ENCODE measurements around the gene OOSP4A. TPM values are rescaled to one million over a fixed set of nuclear protein-coding genes. Genes with fewer than 3 reads are reported as not detected.

OOSP4A gene
- total RNA-seq, 4 donors from 2014 or later: not detected

DNA sequence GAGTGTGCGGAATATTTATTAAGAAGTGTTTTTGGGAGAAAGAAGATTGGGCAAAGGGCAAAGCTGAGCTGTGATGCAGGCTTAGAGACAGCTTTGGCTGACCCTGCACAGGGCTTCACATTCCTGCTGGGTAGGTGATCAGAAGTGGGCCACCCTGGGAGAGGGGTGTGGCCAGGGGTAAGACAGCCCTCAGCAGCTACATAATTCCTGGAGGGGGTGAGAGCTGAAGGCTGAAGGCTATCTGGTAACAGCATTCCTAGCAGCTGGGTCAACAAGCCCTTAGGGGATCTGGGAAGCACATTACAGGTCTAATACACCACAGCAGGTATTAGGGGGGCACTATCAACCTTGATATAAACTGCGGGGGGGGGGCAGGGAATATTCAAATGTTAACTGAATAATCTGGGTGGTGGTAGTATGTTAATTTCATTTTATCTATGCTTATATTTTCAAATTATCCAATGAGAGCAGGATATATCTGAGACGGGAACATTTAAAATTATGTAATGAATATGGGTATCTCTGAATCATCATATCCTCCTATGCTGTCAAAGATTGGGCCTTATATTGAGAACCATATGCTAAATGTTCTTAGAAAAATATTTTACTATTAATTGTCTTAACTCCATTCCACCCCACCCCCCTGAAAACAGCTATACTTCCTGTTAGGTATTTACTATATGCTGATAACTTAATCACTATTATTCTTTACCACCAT is 19.7 kb upstream of the OOSP4A start:
- Histone ChIP-seq H3K27ac (no peak overlapping the region), H3K4me1 (no peaks in the 10 kb centered on the region), H3K9me3 (no peaks in the 10 kb centered on the region), H3K36me3 (no peaks in the 10 kb centered on the region), H3K27me3 (no peaks in the 10 kb centered on the region), H3K4me3 (no peak overlapping the region)
- TF ChIP-seq, protein P1, sequence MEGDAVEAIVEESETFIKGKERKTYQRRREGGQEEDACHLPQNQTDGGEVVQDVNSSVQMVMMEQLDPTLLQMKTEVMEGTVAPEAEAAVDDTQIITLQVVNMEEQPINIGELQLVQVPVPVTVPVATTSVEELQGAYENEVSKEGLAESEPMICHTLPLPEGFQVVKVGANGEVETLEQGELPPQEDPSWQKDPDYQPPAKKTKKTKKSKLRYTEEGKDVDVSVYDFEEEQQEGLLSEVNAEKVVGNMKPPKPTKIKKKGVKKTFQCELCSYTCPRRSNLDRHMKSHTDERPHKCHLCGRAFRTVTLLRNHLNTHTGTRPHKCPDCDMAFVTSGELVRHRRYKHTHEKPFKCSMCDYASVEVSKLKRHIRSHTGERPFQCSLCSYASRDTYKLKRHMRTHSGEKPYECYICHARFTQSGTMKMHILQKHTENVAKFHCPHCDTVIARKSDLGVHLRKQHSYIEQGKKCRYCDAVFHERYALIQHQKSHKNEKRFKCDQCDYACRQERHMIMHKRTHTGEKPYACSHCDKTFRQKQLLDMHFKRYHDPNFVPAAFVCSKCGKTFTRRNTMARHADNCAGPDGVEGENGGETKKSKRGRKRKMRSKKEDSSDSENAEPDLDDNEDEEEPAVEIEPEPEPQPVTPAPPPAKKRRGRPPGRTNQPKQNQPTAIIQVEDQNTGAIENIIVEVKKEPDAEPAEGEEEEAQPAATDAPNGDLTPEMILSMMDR (IDR thresholded peaks at IDR 0.05): no peak
- TF ChIP-seq EP300 (IDR thresholded peaks at IDR 0.05): no peak
- no peak for ATAC-seq
- WGBS, 2 donors (ENCODE audit: low coverage in 1 of 2): 78 to 85% methylated on average over 2 to 3 of the region's 3 CpGs

DNA sequence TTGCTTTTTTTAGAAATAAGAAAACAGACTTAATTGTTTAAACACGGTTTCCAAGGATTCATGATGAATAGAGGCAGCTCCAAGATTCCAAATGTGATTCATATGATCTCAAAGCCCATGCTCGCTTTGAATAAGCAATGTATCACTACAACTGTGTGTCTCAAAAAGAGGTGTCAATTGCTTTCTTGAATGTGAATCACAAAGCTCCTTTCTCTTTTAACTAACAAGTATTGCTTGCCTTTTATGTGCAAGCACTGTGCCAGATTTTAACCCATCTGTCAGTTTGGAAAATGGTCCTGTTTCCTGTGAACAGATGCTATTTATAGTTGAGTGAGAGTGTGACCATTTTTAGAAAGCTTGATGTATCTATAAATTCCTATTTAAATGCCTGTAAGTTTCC is 19.1 kb upstream of the OOSP4A start:
- H3K4me1 ChIP-seq: no peaks in the 10 kb centered on the region
- no peaks in the 10 kb centered on the region for H3K27me3 ChIP-seq
- ATAC-seq: no peak
- no peaks in the 10 kb centered on the region for H3K36me3 ChIP-seq
- TF ChIP-seq POLR2AphosphoS5 (IDR thresholded peaks at IDR 0.05): no peak
- TF ChIP-seq POLR2A (IDR thresholded peaks at IDR 0.05): no peak
- no peak for TF ChIP-seq EP300 (IDR thresholded peaks at IDR 0.05)
- TF ChIP-seq, protein P1 (IDR thresholded peaks at IDR 0.05): no peak
- 6 to 46% methylated on average over 2 of the region's 2 CpGs for WGBS, 2 donors (ENCODE audit: low coverage in 1 of 2)
- H3K4me3 ChIP-seq: no peak overlapping the region
- no peak overlapping the region for H3K27ac ChIP-seq
- no peaks in the 10 kb centered on the region for H3K9me3 ChIP-seq

DNA sequence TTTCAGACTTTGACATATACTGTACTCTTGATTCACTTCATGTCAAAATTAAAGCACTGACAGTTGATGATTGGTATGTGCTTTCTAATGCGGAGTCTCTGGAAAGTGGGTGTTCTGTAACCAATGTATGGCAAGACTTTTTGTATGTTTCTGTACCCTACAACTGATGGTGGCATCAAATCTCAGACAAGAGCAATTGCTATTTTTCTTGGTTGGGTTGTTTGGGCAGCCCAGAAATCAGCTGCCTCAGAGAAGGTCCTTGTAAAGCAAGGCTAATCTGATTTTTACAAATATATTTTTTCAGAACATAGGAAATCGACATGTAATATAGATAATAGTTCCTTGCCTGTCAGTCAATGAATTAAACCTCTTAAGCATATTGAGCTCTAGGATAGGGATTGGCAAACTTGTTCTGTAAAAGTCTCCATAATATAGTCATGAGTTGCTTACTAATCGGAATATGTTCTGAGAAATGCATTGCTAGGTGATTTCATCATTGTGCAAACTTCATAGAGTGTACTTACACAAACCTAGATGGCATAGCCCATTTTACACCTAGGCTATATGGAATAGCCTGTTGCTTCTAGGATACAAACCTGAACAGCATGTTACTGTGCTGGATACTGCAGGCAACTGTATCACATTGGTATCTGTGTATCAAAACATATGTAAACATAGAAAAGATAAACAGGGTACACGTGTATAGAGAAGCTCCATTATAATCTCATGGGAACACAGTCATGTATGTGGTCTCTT is 10.2 kb upstream of the OOSP4A start:
- ATAC-seq: no peak
- Histone ChIP-seq H3K36me3 (no peaks in the 10 kb centered on the region), H3K27me3 (no peaks in the 10 kb centered on the region), H3K4me3 (no peak overlapping the region), H3K27ac (no peak overlapping the region), H3K4me1 (no peaks in the 10 kb centered on the region), H3K9me3 (no peaks in the 10 kb centered on the region)
- no peak for TF ChIP-seq POLR2AphosphoS5 (IDR thresholded peaks at IDR 0.05)
- no peak for TF ChIP-seq POLR2A (IDR thresholded peaks at IDR 0.05)
- TF ChIP-seq EP300 (IDR thresholded peaks at IDR 0.05): no peak
- TF ChIP-seq, protein P1 (IDR thresholded peaks at IDR 0.05): no peak
- 79 to 82% methylated on average over 4 of the region's 4 CpGs for WGBS, 2 donors (ENCODE audit: low coverage in 1 of 2)

DNA sequence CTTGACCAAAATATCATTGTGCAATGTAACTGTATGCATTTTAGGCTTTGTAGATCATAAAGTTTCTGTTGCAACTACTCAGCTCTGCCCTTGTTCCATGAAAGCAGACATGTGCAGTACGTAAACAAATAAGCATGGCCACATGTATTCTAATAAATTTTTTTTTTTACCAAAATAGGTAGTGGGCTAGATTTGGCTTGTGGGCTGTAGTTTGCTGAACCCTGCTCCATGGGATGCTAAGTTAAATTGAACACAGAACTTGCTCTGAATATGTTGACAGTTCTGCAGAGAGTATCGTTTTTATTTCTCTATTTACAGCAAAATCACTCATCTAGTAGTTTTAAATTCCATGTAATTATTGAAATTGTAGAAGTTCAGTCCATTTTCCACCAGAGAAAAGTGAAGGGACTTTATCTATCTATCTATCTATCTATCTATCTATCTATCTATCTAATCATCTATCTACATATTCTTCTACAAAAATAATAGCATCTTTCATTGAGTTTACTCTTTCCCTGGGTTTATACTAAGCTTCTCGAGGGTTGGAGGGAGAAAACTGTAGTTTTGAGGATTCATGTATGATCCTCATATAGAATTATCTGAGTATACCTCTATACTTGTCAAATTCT is 9.5 kb upstream of the OOSP4A start:
- Histone ChIP-seq H3K9me3 (no peaks in the 10 kb centered on the region), H3K27me3 (no peaks in the 10 kb centered on the region), H3K4me3 (no peak overlapping the region), H3K27ac (no peak overlapping the region), H3K4me1 (no peaks in the 10 kb centered on the region), H3K36me3 (no peaks in the 10 kb centered on the region)
- ATAC-seq: no peak
- no peak for TF ChIP-seq POLR2A (IDR thresholded peaks at IDR 0.05)
- no peak for TF ChIP-seq EP300 (IDR thresholded peaks at IDR 0.05)
- TF ChIP-seq, protein P1 (IDR thresholded peaks at IDR 0.05): no peak
- no peak for TF ChIP-seq POLR2AphosphoS5 (IDR thresholded peaks at IDR 0.05)
- WGBS, 2 donors (ENCODE audit: low coverage in 1 of 2): 74 to 78% methylated on average over 3 of the region's 3 CpGs
